Cerebellar nuclear complex (tissue), 1 donor: ENCODE measurements around the gene AFTPH.

ENCODE experiments used
- DNase-seq, 2 experiments: peaks; one replicate each; lab custom pipeline; 2025; lab: John Stamatoyannopoulos, UW

Gene AFTPH

DNA sequence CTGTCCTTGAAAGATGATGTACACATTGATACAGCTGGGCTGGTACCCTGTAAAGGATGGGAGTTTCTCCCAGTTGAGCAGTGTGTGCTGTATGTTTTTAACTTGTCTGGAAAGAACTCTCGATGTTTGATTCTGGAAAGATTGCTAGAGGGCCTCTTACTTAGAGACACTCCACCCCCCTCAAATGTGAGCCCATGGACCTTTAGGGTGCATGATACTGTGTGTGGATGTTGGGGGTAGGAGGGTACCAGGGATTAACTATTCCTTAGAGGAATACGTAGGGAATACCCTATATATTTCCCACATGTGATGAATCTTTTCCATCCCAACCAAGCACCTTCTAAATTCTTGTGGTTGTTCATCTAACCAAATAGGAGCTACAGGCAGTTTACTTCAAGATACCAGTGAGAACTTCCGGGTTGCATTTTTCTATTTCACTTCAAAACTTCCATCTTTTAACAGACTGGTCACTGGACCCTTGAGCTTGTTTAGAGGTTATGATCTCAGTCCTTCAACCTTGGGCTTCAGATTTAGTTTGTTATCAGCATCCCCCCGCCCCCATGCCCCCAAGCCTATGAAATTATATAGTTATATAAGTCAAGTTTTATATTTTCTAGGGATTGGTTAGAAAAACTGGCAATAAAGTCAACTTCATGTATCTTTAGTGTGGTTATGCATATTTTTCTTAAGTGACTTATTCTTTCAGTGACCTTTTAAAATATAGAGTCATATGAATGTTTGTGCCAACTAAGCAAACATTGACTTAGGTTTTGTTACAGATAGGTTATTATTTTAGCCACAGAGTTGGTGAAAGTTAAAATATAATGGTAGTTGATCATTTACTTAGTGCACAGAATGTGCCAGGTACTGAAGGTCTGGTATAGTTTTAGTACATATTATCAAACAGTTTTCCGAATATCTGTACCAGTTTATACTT, 18.2 kb downstream of the AFTPH start:
- DNase-seq = no peak

DNA sequence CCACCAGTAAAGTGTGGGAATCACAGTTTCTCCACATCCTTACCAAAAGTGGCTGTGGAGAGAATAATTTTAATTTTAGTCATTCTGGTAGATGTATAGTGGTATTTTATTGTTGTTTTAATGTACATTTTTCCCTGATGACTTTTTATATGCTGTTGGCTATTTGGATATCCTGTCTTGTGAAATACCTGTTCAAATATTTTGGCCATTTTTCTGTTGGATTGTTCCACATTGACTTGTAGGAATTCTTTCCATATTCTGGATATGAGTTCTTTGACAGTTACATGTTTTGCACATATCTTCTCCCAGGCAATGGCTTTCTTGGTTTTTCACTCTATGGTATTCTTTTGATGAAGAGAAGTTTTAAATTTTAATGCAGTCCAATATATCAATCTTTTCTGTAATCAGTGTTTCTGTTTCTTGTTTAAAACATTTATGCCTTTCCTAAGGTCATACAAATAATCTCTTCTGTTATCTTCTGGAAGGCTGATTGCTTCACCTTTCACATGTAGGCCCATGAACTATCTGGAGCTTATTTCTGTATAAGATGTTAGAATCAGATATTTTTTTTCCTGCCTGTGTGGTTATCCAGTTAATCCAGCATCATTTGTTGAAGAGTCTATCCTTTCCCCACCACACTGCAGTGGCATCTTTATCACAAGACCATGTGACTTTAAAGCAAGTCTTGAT, 19.0 kb downstream of the AFTPH start:
- DNase-seq = no peak

DNA sequence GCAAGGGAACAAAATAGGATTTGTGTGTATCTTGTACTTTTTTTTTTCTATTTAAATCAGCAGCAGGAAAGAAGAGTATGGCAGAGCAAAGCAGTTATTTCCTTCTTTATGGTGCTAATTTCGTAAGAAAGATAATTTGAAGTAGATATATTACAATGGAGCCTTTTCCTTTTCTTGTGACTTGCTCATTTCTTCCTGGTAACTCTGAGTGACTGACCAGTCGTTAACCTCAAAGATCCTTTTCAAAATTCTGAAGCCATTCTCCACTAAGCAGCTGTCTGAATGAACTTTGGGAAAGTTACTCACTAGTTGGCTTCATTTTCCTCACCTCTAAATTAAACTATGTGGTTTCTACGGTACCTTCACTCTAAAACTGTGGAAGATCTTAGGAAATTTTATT, 24.6 kb downstream of the AFTPH start:
- no peak for DNase-seq

DNA sequence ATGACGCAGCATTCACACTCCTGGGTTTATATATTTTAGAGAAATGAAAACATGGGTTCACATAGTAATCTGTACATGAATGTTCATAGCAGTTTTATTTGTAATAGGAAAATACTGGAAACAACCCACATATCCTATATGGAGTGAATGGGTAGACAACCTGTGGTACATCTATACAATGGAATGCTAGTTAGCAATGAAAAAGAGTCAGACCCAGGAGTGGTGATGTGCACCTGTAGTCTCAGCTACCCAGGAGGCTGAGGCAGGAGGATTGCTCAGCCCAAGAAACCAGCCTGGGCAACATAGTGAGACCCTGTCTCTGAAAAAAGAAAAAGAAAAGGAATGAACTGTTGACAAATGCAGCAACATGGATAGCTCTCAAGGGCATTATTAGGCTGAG, 25.9 kb downstream of the AFTPH start:
- DNase-seq = no peak

DNA sequence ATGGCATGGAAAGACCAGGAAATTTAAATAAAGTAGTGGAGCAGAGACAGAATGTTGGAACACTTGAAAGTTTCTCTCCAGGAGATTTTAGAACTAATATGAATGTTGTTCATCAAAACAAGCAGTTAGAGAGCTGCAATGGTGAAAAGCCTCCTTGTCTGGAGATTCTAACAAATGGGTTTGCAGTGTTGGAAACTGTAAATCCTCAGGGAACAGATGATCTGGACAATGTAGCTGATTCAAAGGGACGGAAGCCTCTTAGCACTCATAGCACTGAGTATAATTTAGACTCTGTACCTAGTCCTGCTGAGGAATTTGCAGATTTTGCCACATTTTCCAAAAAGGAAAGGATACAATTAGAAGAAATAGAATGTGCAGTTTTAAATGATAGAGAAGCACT, 27.7 kb downstream of the AFTPH start:
- no peak for DNase-seq

DNA sequence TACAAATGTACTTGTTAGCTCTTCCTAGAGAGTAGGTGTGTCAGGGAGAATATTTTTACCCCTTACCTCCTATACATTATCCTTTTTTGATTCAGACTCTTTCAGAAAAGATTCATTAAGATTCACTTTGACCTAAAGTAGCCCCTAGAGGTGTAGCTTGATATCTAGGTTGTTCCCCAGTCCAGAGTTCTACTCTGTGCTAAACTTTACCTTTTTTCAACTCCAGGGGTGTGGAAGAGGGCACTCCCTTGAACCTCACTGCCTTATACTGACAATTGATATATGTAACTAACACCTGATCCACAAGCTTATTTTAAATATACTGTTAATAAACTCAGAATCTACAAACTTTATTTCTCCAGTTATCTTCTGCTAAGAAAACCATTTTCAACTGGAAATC, 30.0 kb downstream of the AFTPH start:
- no peak for DNase-seq

DNA sequence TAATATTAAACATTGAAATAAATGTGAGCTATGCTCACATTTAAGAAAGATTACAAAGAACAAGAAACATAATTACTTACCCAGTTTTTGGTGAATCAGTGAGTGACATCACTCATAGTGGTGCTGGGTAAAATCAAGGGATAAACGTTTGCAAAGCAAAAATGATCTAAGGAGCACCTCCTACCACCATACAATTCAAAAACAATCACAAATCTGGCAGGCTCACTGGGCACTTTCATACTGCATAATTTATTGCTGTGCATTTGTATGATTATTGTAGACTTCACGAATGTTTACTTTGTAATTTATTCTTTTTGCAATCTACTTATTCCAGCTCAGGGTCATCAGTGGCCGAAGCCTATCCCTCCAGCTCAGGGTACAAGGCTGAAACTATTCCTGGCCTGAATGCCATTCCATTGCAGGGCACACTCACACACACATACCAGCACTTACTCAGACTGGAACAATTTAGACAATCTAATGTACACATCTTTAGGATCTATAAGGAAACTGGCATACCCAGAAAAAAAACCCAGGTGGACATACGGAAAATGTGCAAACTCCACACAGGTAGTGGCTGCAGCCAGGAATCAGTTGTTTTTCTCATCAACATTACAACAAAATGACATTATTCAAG, 34.4 kb downstream of the AFTPH start:
- no peak for DNase-seq

DNA sequence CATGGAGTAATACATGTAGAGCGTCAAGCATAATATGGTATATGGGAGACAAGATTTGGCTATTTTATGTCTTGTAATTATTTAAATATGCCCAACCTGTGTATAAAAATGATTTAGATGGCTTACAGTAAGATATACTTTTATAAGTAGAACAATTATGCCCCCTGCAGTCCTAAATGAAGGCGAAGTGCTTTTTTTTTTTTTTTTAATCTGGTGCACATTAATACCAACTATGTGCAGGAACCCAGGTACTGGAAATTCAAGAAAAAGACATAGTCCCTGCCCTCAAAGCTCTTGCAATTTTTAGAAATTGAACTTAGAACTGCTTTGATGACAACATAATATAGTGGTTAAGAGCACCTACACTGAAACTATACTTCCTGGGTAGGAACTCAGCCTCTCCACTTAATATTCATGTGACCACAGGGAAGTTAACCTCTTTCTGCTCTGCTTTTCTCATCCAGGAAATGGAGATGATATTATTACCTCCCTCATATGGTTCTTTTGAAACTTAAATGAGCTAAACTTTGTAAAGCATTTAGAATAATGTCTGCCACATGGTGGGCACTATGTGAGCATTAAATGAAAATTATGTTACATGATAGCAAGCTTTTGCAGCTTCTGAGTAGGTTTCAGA, 38.1 kb downstream of the AFTPH start:
- DNase-seq = no peak

DNA sequence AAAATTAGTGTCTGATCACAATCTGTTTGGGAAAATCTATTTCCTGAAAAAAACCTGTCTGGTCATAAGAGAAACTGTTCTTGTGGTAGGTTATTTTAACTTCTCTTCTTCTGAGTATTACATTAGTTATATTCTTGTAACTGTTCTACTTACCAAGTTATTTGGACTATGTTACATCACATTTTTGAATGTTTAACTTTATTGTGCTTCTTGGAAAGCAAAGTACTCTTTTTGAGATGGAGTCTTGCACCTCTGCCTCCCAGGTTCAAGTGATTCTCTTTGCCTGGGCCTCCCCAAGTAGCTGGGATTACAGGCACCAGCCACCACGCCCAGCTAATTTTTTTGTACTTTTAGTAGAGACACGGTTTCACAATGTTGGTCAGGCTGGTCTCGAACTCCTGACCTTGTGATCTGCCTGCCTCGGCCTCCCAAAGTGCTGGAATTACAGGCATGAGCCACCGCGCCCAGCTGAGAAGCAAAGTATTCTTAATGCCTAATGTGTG, 39.4 kb downstream of the AFTPH start:
- no peak for DNase-seq

DNA sequence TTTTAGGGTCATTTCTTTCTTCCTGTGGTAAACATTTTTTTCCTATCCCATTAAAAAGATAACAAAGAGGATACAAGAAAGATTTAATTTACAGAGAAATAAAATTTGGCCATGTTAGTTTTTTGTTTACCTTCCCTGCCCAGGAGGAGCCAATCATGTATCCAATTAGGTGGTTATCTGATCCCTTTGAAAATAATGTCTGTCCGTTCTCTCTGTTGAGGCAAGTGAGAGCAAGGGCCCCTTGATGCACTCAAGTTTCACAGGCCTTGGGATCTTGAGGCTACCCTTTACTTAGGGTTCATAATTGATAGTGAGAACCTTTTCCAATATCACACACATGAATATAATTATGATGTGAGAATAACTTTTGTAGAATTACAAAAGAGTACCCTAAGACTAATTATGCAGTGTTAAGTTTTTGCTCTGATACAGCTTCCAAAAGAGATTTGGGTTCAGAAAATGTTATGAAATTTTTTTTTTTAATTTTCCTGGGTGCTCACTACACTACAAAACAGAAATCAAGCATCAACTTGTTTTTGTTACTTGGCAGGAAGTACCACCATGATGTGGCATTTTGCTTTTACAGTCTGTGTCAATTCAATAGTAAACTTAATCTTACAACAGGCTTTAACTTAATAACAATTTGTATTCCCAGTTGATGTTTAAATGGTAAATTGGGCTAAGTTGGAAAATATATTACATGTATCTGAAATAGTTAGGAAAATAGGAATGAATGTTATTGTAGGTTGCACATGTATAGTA, 42.0 kb downstream of the AFTPH start:
- no peak for DNase-seq

DNA sequence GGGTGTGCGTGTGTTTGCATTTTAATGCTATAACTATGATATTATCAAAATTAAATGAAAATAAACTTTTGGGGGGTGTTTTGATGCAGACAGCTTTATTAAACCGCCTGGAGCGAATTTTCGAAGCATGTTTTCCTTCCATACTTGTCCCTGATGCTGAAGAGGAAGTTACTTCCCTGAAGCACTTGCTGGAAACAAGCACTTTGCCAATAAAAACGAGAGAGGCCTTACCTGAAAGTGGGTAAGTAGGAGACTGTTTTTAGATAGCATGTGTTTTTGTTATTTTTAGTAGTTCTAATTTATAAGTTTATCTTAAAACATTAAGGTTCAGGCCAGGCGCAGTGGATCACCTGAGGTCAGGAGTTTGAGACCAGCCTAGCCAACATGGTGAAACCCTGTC, 43.3 kb downstream of the AFTPH start:
- DNase-seq = no peak

DNA sequence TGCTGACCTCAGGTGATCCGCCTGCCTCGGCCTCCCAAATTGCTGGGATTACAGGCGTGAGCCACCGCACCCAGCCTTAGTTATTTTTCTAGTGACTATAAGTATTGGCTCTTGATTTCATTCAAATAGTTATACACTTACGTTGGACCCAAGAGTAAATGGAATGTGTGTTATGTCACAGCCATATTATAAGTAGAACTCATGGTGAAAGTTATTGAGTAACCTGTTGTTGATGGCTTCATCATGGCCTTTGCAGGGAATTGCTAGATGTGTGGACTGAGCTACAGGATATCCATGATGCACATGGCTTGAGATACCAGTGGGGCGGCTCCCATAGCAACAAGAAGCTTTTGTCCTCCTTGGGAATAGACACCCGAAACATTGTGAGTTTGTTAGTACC, 44.7 kb downstream of the AFTPH start:
- no peak for DNase-seq

DNA sequence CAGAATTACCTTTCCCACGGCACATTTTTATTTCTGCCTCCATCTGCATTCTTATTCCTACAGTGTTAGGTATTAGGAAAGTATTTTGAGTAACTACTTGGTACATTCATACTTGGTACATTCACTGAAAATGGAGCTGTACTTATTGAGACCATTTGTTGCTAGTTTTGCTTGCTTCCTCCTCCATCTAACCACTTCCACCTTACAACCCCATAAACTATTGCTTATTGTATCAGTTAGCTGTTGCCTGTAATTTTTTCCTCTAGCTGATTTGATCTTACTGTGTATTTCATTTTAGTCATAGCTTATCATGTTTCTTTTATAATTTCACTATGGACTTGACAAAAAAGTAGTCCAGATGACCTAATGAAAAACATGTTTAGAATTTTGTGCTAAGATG, 50.7 kb downstream of the AFTPH start:
- no peak for DNase-seq

DNA sequence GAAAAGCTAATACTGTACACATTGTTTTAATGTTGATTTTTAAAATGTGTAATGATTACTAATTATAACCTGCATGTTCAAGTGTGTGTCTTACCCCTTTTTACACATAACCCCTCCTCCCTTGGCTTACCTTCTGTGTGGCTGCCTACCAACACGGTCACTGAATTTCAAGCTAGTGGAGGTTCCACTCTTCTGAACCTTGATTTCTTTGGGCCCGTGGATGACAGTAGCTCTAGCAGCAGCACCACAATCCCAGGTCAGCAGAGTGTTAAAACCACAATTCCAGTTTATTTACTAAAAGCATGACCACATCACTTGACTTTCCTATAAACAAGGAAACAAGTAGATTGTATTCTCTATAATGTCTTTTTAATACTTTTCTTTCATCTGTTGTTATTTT, 56.9 kb downstream of the AFTPH start:
- DNase-seq = no peak

DNA sequence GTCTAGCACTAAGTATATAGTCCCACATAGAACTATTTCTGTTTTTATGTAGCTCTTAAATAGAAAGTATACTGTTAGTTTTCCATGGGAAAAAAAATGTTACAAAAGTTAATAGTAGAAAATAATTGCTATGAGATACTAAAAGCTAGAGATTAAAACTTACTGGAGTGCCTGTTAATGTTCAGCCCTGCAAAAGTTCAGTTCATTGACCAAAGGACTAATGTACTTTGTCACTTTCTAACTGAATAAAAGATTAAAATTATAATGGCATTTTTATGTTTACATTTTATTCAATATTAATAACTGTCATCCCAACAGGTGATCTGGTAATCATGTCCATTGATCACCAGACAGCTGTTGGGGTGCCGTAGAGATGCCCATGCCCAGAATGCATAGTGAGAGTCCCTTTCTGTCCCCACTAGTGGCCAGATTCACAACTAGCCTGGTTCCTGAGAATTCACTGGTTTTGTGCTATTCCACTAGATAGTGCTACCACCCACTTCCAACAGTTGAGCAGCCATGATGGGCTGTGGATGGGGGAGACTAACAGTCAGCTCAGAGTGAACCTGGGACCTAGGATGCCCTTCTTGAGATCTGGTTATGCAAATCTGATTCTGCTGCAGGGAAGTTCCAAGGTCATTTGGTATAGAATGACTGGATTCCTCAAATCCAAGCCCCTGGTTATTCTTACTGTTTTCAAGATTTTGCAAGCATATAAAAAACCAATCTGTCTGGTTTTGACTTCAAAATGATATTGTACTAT, 57.8 kb downstream of the AFTPH start:
- no peak for DNase-seq

DNA sequence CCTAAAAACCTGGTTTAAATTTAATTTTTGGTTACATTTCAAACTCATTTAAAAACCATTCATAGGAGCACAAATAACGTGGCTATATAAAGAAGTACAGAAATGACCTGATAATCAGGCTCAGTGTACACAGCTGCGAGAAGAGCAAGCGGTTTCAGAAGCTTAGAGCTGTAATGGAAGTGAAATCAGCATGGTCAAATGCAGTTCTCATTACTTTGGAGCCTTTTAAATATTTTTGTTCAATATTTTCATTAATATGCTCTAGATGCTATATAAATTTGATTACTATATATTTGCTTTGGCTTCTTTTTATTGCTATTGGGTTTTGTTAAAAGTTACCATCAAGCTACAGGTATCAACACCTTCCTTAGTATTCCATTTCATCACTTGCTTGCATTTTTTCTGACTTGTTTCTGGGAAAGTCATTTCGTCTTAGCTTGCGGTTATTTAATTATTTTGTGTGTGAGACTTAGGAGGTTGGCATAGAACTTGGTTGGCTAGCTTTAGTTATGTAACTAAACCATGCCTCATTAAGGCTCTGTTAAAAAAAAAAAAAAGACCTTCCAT, 58.7 kb downstream of the AFTPH start:
- DNase-seq = no peak

DNA sequence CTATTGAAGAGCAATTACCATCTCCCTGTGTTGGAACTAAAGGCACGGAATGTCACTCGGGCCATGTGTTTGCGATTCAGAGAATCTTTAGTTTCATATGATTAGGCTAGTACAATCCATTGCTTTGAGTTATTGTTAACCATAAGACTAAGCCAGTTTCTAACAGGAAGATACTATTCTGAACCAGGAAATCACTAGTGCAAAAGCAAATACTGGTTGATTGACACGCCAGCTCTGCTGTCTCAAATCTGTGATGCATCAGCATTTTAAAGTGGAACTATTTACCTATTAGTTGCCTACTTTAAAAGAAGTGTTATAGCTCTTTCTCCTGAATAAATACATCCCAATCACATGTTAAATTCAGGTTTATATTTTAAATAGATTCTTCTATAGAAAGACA, 61.9 kb downstream of the AFTPH start:
- no peak for DNase-seq

DNA sequence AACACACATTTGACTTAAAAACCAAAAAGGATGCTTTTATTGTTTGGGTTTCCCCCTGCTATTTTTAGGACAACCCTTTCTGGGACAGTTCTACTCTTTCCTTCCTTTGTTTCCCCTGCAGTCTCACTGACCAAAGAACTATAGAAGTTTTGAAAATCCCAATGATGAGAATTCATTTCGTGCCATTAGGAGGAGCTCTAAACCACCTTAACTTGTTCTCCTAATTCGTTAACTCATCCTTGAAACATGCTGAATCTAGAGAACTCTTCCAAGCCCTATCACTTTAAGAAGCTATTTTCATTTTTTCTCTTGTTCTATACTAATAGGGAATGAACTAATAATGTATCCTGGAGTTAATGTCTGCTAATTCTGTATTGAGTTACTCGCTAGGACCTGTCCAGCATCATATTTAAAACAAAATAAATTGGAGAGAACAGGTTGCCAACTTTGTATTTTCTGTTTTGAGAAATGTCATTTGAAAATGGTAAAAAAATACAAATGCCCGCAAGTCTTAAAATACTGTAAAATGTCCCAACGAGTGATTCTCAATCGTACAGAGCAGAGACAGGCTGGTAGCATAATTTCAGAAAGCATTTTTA, 62.9 kb downstream of the AFTPH start:
- no peak for DNase-seq

DNA sequence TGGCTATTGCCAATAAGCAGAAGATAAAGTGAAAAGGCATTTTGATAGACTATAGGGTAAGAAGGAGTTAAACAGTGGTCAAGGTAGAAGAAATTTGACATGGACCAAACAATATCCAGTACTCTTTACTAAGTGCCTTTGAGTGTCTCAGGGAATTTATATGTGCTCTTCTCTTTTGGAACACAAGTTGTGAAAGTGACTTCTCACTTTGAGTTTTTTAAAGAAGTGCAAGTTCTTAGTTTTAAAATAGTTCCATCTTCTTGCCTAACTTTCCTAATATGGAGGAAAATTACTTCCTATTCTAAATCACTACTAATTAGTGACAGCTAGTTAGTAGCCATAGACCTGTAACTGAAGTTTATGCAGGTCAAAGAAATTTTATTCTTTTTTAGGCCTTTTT, 63.4 kb downstream of the AFTPH start:
- DNase-seq = no peak

DNA sequence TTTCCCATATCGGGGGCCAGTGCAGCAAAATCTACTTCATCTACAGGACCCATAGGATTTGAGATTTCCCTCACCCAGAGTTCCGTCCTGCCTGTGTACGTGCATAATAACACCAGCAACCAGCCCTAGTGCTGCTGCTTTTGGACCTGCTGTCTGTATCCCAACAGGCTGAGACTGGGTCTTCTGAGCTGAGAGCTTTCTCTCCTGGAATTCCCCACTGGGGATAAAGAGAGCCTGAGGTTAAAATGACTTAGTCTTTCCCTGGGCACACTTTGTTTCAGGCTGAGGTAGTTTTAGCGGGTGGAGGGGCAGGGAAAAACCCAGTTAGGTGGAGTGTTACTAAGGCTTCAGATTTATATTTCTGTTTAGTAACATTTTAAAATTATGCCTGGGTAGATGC, 67.1 kb downstream of the AFTPH start:
- no peak for DNase-seq
